ENCODE measurements around the gene PCDH9.
A peak's percentile ranks its signal among the peaks of the same experiment; 100 is the strongest.

PCDH9 gene, protein sequence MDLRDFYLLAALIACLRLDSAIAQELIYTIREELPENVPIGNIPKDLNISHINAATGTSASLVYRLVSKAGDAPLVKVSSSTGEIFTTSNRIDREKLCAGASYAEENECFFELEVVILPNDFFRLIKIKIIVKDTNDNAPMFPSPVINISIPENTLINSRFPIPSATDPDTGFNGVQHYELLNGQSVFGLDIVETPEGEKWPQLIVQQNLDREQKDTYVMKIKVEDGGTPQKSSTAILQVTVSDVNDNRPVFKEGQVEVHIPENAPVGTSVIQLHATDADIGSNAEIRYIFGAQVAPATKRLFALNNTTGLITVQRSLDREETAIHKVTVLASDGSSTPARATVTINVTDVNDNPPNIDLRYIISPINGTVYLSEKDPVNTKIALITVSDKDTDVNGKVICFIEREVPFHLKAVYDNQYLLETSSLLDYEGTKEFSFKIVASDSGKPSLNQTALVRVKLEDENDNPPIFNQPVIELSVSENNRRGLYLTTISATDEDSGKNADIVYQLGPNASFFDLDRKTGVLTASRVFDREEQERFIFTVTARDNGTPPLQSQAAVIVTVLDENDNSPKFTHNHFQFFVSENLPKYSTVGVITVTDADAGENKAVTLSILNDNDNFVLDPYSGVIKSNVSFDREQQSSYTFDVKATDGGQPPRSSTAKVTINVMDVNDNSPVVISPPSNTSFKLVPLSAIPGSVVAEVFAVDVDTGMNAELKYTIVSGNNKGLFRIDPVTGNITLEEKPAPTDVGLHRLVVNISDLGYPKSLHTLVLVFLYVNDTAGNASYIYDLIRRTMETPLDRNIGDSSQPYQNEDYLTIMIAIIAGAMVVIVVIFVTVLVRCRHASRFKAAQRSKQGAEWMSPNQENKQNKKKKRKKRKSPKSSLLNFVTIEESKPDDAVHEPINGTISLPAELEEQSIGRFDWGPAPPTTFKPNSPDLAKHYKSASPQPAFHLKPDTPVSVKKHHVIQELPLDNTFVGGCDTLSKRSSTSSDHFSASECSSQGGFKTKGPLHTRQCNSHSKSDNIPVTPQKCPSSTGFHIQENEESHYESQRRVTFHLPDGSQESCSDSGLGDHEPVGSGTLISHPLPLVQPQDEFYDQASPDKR (N-terminal part only)

GRCh38 chr13:67229481-67230403, at the start of gene PCDH9:
TSS of gene PCDH9 (minus strand) at chr13:67230336. CDS start at chr13:67228440, 1,896 bp downstream.
- DNase-seq, result peak; percentile 49

DNA sequence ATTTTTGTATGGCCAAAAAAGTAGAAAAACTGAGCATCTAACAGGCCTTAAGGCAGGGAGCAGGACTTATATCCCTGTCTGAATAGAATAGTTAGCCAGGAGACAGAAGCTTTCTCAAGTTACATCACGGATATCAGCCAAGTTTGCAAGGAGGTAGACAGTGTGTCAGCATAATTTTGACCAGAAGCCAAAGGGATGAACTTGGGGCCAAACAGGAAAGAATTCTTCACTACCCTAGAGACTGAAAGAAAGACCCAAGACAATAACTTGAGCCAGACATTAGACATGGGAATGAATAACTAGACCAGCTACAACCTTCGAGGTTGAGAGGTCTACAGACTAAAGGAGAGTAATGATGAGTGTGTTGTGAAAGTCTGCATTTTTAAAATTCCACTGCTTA, 48.1 kb upstream of the PCDH9 start:
- no peak for DNase-seq

DNA sequence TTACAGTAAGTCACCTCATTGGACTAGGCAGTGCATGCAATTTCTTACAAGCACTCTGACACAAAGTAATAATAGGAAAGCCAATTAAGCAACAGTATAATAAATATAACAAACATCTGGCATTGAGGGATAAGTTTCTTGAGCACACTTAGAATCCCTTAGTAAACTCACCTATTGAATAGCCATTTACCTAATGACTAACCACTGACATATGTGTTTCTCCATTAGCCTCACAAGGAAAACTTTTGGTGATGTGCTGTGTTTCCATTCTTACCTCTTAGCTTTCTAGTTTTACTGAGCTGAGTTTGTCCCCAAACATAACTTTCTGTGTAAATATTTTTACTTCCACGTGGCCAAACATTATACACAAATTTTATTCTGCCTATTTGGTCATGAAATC, 47.4 kb upstream of the PCDH9 start:
- DNase-seq, result no peak

DNA sequence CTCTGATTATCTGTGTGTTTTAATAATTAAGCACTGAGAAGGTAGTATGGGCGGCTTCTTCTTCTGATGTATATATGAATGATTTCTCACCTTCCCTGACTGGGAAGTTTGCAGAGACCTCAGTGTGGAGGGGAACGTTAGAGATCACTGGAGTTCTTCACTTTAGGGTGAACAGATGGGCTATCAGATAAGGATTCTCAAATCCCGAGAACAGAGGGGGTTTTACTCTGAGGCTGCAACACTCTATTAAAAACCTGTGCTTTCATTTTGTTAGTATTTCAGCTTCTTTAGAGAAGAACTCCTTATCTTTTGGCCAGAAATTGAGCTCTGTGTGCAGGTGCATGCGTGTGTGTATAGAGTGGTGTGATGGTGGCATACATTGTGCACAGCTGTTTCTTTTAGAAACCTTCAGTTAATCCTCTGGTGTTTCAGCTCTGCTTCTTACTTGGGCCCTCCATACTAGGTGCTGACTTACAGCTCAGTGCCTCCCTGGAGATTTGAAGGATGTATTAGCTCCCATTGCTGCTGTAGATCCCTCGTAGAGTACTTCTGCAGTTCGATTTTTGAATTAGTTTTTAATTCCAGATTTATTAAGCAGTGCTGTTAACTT, 45.3 kb upstream of the PCDH9 start:
- peak; percentile 24 for DNase-seq

DNA sequence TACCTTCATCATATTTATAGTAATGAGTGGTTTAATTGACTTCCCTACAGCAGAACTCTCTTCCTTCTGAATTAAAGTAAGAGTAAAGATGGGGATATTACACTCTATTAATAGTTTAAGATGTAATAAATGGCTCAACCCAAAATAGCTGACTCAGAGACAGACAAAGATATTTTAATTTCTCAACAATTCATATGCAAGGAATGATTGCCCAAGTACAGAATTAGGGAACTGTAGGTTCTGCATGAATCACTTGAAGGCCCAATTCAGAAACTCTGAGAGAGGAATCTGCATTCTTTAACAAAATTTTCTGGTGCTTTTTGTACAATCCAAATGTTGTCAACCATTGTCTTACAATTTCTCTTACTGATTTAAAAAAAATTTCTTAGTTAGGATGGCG, 42.9 kb upstream of the PCDH9 start:
- no peak for DNase-seq

DNA sequence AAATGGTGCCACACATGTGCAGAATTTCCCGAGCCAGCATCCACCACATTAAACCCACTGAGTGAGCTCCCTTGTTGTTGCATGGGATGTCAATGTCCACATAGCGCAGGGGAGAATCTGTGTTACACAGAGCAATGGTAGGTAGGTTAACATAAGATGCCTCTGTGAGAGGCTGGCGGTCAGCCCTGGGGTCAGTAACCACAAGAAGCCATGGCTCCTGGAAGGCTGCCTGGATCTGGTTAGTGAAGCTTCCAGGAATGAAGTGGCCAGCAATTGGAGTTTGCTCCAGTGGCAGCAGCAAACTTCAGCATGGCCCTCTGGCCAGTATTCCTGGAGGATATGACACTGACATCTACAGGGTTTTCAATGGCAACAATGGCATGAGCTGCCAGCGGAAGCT, 37.0 kb upstream of the PCDH9 start:
- no peak for DNase-seq

DNA sequence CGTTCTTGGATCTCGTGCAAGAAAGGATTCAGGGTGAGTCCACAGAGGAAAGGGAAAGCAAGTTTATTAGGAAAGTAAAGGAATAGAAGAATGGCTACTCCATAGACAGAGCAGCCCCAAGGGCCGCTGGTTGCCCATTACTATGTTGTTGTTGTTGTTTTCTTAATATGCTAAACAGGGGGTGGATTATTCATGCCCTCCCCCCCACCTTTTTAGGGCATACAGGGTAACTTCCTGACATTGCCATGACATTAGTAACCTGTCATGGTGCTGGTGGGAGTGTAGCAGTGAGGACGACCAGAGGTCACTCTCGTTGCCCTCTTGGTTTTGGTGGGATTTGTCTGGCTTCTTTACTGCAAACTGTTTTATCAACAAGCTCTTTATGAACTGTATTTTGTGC, 29.1 kb upstream of the PCDH9 start:
- DNase-seq, result no peak

DNA sequence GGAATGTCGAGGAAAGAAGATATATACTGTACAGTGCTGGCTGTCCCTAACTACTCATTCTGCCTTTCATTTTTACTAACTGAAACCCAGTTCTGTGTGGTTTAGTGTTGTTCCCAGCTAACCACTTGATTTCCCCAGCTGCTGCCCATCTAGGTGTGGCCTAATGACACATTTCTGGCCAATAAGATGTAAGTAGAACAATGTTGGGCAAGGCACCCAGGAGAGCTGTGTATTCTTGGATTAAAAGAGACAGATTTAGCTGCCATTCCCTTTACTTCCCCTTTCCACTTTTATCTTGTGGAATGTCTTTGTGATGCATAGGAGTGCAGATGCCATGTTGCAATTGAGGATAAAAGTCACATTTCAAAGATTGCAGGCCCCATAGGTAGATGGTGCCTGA, 28.3 kb upstream of the PCDH9 start:
- peak; percentile 66 for DNase-seq

DNA sequence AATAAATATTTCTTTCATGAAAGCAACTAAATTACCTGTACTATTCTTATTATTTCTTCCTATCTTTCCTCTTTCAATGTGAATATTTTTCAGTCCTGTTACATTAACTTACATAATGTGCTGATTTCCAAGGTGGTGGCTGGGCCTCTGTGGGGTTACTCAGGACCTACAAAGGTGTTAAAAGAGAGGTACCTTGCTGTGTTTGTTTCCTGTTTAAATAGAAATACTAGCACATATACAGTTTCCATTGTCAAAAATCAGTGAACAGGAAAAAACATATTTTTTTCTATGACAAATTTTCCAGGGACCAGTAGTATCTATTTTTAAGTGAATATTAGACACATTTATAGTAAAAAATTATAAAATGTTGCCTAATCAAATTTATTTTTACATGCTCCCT, 8.7 kb upstream of the PCDH9 start:
- DNase-seq, result no peak

GRCh38 chr13:67238277-67238859, 8.2 kb upstream of the PCDH9 start:
- DNase-seq, result peak; percentile 72

DNA sequence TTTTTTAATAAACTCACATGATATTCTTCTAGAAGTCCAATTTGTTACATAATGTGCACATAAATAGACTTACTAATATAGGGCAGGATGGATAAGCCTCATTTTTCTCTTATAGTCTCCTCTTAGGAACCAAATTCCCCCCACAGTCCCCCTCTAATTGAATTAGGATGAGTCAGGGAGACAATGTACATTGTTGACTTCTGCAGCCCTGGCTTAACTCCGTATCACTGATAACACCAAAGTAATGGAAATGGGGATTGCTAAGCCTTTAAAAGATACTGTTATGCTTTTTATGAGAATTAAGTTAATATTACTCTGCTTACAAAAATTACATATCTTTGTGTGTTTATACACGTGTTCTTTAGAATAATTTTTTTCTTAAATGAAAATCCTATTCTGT, 5.1 kb upstream of the PCDH9 start:
- DNase-seq, result no peak

- DNase-seq, result no peak
Observed at GRCh38 chr13:67232384-67232783, 2.2 kb upstream of the PCDH9 start.

DNA sequence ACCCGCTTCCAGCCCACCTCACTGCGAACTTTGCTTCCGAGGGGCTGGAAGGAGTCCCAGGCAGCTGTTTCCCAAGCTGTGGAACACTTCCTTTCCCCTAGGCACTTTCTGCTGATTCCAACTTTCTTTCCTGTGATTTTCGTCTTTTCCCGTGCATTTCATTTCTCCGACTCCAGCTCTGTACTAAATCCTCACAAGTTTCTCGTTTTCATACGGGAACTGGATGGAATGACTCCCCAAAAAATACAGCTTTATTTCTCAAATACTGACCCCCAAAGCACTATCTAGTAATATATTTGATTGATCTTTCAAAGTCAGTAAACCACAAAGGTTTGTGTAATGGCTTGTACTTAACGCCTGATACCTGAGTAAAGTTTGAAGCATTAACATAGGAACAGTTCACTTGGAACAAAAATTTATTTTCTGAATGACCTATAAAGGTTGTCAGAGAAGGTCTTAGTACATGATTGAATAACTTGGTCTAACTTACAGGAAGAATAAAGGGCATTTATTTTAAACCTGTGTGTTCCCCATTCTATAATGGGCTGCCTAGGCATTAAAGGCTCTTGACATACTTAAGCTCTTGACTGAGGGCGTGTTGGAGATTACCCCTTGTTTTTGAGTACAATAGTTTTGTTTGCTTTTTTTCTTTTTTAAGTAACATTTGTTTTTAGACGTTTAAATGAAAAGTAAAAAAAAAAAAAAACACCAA, 1.3 kb upstream of the PCDH9 start:
- peak; percentile 66 for DNase-seq

DNA sequence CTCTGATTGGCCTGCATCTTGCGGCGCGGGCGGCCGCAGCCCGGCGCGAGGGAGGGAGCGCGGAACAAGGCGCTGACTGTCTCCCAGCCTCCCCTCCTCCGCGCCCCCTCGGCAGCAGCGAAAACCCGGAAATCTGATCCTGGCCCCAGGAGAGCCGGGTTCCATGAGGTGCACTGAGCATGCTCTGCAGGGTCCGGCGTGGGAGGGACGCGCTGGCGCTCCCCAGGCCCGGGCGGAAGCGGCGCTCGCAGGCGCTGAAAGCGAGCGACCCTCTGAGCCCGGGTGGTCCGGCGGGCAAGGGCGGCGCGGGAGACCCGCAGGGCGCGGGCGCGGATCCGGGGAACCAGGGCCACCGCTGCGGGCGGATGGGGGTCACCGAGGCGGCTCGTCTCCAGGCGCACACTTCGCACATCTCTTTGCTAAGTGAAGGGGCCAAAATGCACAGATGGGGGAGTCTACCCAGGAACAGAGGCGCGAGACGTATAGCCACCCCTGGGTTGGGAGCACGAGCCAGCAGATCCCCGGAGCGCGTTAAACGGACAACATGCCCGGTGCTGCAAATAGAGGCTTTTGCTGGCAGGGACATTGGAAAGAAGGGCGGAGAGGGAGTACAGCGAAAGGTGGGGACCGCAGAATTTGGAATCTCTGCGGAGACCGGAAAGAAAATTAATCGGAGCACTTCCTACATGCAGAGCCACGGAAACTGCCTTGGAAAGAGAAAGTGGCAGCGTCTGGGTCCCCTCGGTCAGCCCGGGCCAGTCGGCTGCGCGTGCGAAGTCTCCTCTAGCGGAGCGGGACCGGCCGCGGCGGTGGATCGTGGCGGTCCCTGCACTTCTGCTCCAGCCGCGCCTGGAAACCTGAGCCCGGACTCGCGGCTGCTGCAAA, 510 bp upstream of the PCDH9 start:
- DNase-seq, result peak; percentile 98

DNA sequence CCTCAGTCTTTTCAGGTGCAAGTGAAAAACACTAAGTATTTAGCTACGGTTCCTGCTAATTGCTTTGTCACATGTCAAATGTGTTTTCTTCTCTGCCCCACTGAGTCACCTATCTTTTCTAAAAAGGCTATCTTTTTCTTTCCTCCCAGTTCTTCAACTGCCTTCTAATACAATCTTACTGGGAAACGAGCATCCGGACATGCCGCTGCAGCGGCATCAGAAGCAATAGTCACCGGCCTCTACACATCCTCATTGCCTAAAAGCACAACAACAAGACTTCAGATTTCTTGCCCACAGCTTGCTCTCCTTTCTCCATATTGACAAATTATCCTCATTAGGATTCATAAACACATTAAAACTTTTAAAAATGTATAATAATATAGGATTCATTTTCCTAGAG, 1.2 kb downstream of the PCDH9 start:
- DNase-seq, result peak; percentile 36

GRCh38 chr13:67228031-67228430, 2.1 kb downstream of the PCDH9 start:
- DNase-seq, result no peak

DNA sequence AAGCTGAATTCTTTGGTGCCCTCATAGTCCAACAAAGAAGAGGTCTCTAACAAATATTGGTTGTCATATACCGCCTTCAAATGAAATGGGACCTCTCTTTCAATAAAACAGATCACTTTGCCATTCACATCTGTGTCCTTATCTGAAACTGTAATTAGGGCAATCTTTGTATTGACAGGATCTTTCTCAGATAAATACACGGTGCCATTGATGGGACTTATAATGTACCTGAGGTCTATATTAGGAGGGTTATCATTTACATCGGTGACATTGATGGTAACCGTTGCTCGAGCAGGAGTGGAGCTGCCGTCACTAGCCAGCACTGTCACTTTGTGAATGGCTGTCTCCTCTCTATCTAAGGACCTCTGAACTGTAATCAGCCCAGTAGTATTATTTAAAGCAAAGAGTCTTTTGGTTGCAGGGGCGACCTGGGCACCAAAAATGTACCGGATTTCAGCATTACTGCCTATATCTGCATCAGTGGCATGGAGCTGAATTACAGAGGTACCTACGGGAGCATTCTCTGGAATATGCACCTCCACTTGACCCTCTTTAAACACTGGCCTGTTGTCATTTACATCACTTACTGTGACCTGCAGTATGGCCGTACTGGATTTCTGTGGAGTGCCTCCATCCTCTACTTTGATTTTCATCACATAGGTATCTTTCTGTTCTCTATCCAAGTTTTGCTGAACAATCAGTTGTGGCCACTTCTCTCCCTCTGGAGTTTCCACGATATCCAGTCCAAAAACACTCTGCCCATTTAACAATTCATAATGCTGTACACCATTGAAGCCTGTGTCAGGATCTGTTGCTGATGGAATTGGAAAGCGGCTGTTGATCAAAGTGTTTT, 2.8 kb downstream of the PCDH9 start:
- DNase-seq, result no peak

DNA sequence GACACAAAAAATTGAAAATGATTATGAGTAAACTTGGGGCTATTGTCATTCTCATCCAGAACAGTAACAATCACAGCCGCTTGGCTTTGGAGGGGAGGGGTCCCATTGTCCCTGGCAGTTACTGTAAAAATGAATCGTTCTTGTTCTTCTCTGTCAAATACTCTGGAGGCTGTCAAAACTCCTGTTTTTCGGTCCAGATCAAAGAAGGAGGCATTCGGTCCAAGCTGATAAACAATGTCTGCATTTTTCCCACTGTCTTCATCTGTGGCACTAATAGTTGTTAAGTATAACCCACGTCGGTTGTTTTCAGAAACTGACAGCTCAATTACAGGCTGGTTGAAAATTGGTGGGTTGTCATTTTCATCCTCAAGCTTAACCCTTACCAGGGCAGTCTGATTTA, 3.4 kb downstream of the PCDH9 start:
- no peak for DNase-seq

All from OCI-M1 (cell line).